ENCODE results near the gene OSGIN1.

Gene OSGIN1

DNA sequence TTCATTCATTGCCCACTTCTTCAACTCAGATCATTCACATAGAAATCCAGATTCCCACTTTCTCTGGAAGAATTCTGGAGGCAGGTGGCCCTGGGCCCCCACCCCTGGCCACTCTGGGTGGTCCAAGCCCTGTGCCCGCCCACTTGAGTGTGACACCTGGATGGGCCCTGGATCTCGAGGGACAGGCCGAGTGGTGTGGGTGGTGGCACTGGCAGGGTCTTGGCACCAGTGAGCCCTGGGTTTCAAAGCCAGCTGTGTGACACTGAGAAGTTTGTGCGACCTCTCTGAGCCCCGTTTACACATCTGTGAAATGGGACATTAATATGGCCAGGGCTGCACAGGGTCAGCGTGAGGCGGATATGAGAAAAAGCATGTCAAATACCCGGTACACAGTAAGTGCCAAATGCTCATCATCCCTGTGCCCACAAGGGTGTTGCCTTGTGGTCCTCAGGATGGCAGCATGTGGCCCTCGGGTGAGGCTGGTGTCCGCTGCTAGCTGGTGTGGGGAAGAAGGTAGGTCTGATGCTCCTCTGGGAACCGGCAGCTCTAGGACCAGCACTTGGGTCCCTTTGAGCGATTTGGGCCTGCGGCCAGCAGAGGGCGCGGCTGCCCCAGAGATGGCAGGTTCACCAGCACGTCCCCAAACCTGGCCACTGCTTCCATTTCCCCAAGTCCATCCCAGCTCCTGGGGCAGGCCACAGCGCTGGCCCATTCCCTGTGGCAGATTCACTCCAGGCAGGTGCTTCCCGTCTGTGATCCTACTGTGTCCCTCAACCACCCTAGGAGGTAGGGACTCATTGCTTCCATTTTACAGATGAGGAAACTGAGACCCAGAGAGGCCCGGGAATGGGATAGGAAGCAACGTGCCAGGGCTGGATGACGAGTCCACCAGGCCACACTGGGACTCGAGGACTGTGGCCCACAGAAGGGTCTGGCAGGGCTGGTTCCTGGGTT, 3.6 kb downstream of the OSGIN1 start:
- peak; percentile 91 for TF ChIP-seq CTCF (IDR thresholded peaks at IDR 0.05; ENCODE audit: borderline replicate concordance, control extremely low read depth, extremely low read depth, insufficient read depth, missing control alignments)
- in situ Hi-C loops (cut with MboI; ENCODE audit: low sequenced_read_pairs, unreplicated experiment), result loop anchor here (25.0 kb wide), 2 partner anchors 106 to 531 kb away; no protein-coding TSS in a partner anchor
- peak; percentile 91 for DNase-seq (ENCODE audit: low spot score)

DNA sequence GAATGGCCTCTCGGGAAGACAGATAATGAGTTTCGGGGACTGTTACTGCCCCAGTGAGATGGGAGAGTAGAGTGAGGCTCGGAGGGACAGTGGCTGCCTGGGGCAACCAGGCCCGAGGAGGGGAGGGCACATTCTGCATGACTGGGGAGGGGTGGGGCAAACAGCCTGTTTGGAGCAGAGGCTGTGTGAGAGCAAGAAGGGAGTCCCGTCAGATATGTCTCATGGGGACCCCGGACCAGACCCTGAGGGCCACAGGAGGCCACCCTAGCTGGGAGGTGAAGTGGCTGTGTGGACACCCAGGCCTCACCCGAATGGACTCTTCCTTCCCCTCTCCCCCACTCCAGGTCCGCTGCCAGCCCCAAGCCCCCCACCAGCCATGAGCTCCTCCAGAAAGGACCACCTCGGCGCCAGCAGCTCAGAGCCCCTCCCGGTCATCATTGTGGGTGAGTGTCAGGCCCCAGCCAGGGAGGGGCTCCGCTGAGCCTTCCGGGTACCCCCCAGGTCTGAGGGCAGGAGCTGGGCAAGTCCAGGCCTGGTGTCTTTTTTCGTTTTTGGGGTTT, 4.3 kb downstream of the OSGIN1 start:
- in situ Hi-C loops (cut with MboI; ENCODE audit: low sequenced_read_pairs, unreplicated experiment), result loop anchor here (25.0 kb wide), 2 partner anchors 105 to 530 kb away; no protein-coding TSS in a partner anchor
- TF ChIP-seq CTCF (IDR thresholded peaks at IDR 0.05; ENCODE audit: borderline replicate concordance, control extremely low read depth, extremely low read depth, insufficient read depth, missing control alignments), result no peak

GRCh38 chr16:83958137-83958845, 5.3 kb downstream of the OSGIN1 start:
- no peak for TF ChIP-seq CTCF (IDR thresholded peaks at IDR 0.05; ENCODE audit: borderline replicate concordance, control extremely low read depth, extremely low read depth, insufficient read depth, missing control alignments)
- in situ Hi-C loops (cut with MboI; ENCODE audit: low sequenced_read_pairs, unreplicated experiment), result loop anchor here (25.0 kb wide), 2 partner anchors 104 to 529 kb away; no protein-coding TSS in a partner anchor
- DNase-seq (ENCODE audit: low spot score), result no peak

More for the DNA sequence above, 4.3 kb downstream of the OSGIN1 start:
- DNase-seq (ENCODE audit: low spot score), result no peak

DNA sequence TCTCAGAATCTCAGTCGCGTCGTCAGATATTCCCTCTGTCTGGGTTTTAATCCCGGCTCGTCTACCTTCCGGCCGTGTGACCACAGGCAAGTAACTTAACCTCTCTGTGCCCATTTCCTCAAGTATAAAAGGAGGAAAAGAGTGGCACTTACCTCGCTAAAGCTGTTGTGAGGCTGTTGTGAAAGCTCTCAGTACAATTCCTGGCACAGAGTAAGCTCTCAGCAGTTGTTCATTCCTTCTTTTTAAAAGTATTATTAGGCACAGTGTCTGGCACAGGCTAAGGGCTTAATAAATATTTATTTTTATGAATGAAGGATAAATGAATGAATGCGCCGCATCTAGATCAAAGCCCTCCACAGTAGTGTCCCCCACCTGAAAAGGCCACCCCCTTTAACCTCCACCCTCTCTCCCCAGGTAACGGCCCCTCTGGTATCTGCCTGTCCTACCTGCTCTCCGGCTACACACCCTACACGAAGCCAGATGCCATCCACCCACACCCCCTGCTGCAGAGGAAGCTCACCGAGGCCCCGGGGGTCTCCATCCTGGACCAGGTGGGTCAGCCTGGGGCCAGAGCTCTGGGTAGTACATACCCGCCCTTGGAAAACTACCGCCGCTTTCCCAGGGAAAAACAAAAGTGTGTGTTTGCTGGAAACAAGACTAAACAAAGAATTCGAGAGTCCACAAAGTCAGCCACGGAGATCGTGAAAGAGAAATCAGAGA, 6.0 kb downstream of the OSGIN1 start:
- no peak for TF ChIP-seq CTCF (IDR thresholded peaks at IDR 0.05; ENCODE audit: borderline replicate concordance, control extremely low read depth, extremely low read depth, insufficient read depth, missing control alignments)
- DNase-seq (ENCODE audit: low spot score), result no peak
- in situ Hi-C loops (cut with MboI; ENCODE audit: low sequenced_read_pairs, unreplicated experiment), result loop anchor here (25.0 kb wide), 2 partner anchors 103 to 528 kb away; no protein-coding TSS in a partner anchor

DNA sequence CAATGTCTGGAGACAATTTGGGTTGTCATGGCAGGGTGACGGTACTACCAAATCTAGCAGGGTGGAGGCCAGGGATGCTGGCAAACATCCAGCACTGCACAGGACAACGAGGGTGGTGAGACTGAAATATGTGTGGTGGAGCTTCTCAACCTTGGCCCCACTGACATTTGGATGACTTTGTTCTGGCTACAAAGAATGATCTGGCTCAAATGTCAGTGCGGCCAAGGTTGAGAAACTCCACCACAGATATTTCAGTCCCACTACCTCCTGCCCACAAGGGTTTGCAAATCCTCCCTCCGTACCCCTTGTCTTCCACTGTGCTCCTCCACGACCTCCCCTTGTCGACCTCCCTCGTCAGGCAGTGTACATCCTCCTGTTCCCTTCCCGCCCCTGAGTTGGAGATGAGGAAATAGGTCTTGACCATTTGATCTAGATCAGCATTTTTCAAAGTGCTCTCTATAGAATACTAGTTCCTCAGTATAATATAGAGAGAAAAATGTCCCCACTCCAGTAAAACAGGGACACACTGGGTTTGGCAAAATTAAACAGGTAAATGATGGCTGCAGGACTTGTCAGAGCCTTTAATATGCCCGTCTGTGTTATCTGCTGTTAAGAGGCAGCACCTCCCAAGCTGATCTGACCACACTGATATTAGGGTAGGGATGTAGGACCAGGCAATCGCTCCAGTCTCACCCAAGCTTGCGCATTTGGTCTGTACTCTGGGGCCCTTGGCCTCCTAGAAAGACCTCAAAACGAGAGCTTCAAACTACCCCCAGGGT, 6.8 kb downstream of the OSGIN1 start:
- in situ Hi-C loops (cut with MboI; ENCODE audit: low sequenced_read_pairs, unreplicated experiment), result loop anchor here (25.0 kb wide), 2 partner anchors 102 to 527 kb away; no protein-coding TSS in a partner anchor
- no peak for TF ChIP-seq CTCF (IDR thresholded peaks at IDR 0.05; ENCODE audit: borderline replicate concordance, control extremely low read depth, extremely low read depth, insufficient read depth, missing control alignments)
- no peak for DNase-seq (ENCODE audit: low spot score)

Data from GM13976 (cell line).